H1 (cell line): ENCODE results near the gene TRPM1. TPM values are rescaled to one million over a fixed set of nuclear protein-coding genes. Genes with fewer than 3 reads are reported as not detected.
A peak's percentile ranks its signal among the peaks of the same experiment; 100 is the strongest.

Experiments used
- CTCF ChIA-PET: fragments of 300-600 bp; sonication (Branson Sonifier 250); formaldehyde crosslinking; loops from one replicate; lab custom pipeline; 2021; ENCODE audit not compliant: partially characterized antibody; lab: Charles Lee
- POLR2A ChIA-PET: fragments of 300-600 bp; sonication (Branson Sonifier 250); formaldehyde crosslinking; loops from one replicate; lab custom pipeline; 2021; ENCODE audit warnings: inconsistent platforms; ENCODE audit not compliant: partially characterized antibody; lab: Charles Lee
- DNase-seq, 2 experiments: peaks; one replicate each; pipeline versions ENCODE4 v3.0.0 to v3.0.0-alpha.2; 2010 to 2022; ENCODE audit warnings: low spot score in 2 of 2, low read depth in 1 of 2, mixed read lengths in 1 of 2
- FAIRE-seq: peaks from 2 replicates; lab custom pipeline; 2011; peaks lifted over from hg19 to GRCh38; lab: Jason Lieb, UNC
- H2AFZ ChIP-seq: 2 replicates; pipeline ENCODE4 v1.8.1; 2012; ENCODE audit warnings: low read length, inconsistent platforms
- H2AK5ac ChIP-seq: 2 replicates; pipeline ENCODE4 v1.6.1; 2013; ENCODE audit warnings: low read depth, low read length
- H2BK120ac ChIP-seq: replicated peaks from 2 replicates; pipeline ENCODE3; 2013; ENCODE audit warnings: low read depth, low read length, inconsistent platforms
- H2BK12ac ChIP-seq: 2 replicates; pipeline ENCODE4 v1.6.1; 2013; ENCODE audit warnings: low read depth, low read length
- H2BK15ac ChIP-seq: 2 replicates; pipeline ENCODE4 v1.6.1; 2013; ENCODE audit warnings: low read length
- H2BK20ac ChIP-seq: 2 replicates; pipeline ENCODE4 v1.6.1; 2013; ENCODE audit warnings: low read length
- H2BK5ac ChIP-seq: 2 replicates; pipeline ENCODE4 v1.6.1; 2013; ENCODE audit warnings: low read depth, low read length
- H3K14ac ChIP-seq: 2 replicates; pipeline ENCODE4 v1.6.1; 2013; ENCODE audit warnings: inconsistent platforms; ENCODE audit not compliant: insufficient read length
- H3K18ac ChIP-seq: 2 replicates; pipeline ENCODE4 v1.6.1; 2013; ENCODE audit warnings: low read length; ENCODE audit errors: extremely low read depth
- H3K23ac ChIP-seq: 2 replicates; pipeline ENCODE4 v1.6.1; 2013; ENCODE audit warnings: inconsistent platforms; ENCODE audit not compliant: insufficient read length
- H3K23me2 ChIP-seq: 2 replicates; pipeline ENCODE4 v1.6.1; 2013; ENCODE audit warnings: low read depth, low read length
- H3K27ac ChIP-seq: 2 replicates; pipeline ENCODE4 v1.6.1; 2011; ENCODE audit warnings: low read depth, low read length, inconsistent platforms
- H3K27me3 ChIP-seq, 4 experiments: replicated peaks in 1 of 4; 1 replicate in 1 of 4; 2 replicates in 3 of 4; pipeline versions ENCODE4 v1.6.1 to v1.8.1; 2011 to 2013; ENCODE audit warnings: low read length in 3 of 4, mild to moderate bottlenecking in 3 of 4, inconsistent platforms in 2 of 4, mixed read lengths in 2 of 4, moderate library complexity in 1 of 4; ENCODE audit not compliant: control insufficient read depth in 3 of 4, insufficient read depth in 3 of 4; ENCODE audit errors: extremely low read depth in 1 of 4
- H3K36me3 ChIP-seq, 4 experiments: 2 replicates each; pipeline versions ENCODE4 v1.6.1 to v1.8.1; 2011 to 2013; ENCODE audit warnings: mild to moderate bottlenecking in 4 of 4, low read length in 3 of 4, moderate library complexity in 2 of 4, control low read depth in 1 of 4, inconsistent platforms in 1 of 4; ENCODE audit not compliant: insufficient read depth in 4 of 4, control insufficient read depth in 2 of 4
- H3K4ac ChIP-seq: replicated peaks from 2 replicates; pipeline ENCODE3; 2013; ENCODE audit warnings: low read length, low read depth, mixed read lengths, inconsistent platforms; ENCODE audit not compliant: insufficient read length
- H3K4me1 ChIP-seq, 4 experiments: replicated peaks in 1 of 4; 1 replicate in 1 of 4; 2 replicates in 3 of 4; pipeline versions ENCODE4 v1.6.1 to v1.8.1; 2011 to 2013; ENCODE audit warnings: low read length in 3 of 4, inconsistent platforms in 2 of 4, mixed read lengths in 1 of 4; ENCODE audit not compliant: insufficient read depth in 4 of 4, control insufficient read depth in 3 of 4
- H3K4me2 ChIP-seq, 2 experiments: 2 replicates each; pipeline versions ENCODE4 v1.6.1 to v1.8.1; 2011 to 2013; ENCODE audit warnings: low read depth in 2 of 2, low read length in 2 of 2, control low read depth in 1 of 2, inconsistent platforms in 1 of 2, mild to moderate bottlenecking in 1 of 2; ENCODE audit not compliant: insufficient read depth in 1 of 2
- H3K4me3 ChIP-seq, 4 experiments: fragments of 200-600, 300-600 bp in 1 of 4; sonication (generic), shearing (Covaris generic), sonication (Bioruptor Twin) in 1 of 4; 2 replicates each; pipeline versions ENCODE4 v1.5.1 to v1.8.1; 2011 to 2016; ENCODE audit warnings: low read length in 4 of 4, low read depth in 3 of 4, control low read depth in 2 of 4, inconsistent platforms in 2 of 4, mild to moderate bottlenecking in 2 of 4, mixed read lengths in 1 of 4, moderate library complexity in 1 of 4; ENCODE audit not compliant: insufficient read depth in 2 of 4; ENCODE audit errors: extremely low read depth in 1 of 4
- H3K56ac ChIP-seq: replicated peaks from 2 replicates; pipeline ENCODE3; 2013; ENCODE audit warnings: low read depth, mild to moderate bottlenecking, mixed read lengths, low read length, inconsistent platforms; ENCODE audit not compliant: insufficient read length
- H3K79me1 ChIP-seq: 2 replicates; pipeline ENCODE4 v1.6.1; 2013; ENCODE audit warnings: low read depth, low read length, control low read depth
- H3K79me2 ChIP-seq, 2 experiments: 2 replicates each; pipeline versions ENCODE4 v1.6.1 to v1.8.1; 2012 to 2013; ENCODE audit warnings: low read length in 2 of 2, mild to moderate bottlenecking in 2 of 2, inconsistent platforms in 1 of 2; ENCODE audit not compliant: insufficient read depth in 2 of 2, control insufficient read depth in 1 of 2
- H3K9ac ChIP-seq, 4 experiments: replicated peaks in 1 of 4; 1 replicate in 1 of 4; 2 replicates in 3 of 4; pipeline versions ENCODE4 v1.6.1 to v1.8.1; 2011 to 2013; ENCODE audit warnings: low read depth in 3 of 4, low read length in 3 of 4, control low read depth in 2 of 4, mild to moderate bottlenecking in 2 of 4, moderate library complexity in 2 of 4, inconsistent platforms in 1 of 4; ENCODE audit errors: extremely low read depth in 1 of 4
- H3K9me3 ChIP-seq, 2 experiments: 2 replicates each; pipeline versions ENCODE4 v1.6.1 to v1.8.1; 2012 to 2013; ENCODE audit warnings: mild to moderate bottlenecking in 2 of 2, moderate library complexity in 2 of 2, control low read depth in 1 of 2, inconsistent platforms in 1 of 2, low read depth in 1 of 2, low read length in 1 of 2, mixed read lengths in 1 of 2; ENCODE audit not compliant: insufficient read depth in 2 of 2
- H4K20me1 ChIP-seq, 2 experiments: replicated peaks in 1 of 2; 2 replicates each; pipeline versions ENCODE3 to v1.8.1; 2011 to 2013; ENCODE audit warnings: inconsistent platforms in 2 of 2, low read length in 2 of 2, mild to moderate bottlenecking in 1 of 2; ENCODE audit not compliant: insufficient read depth in 2 of 2, control insufficient read depth in 1 of 2
- H4K5ac ChIP-seq: 2 replicates; pipeline ENCODE4 v1.6.1; 2013; ENCODE audit warnings: low read length, low read depth, mixed read lengths, inconsistent platforms; ENCODE audit not compliant: insufficient read length
- H4K8ac ChIP-seq: 2 replicates; pipeline ENCODE4 v1.8.0; 2013; ENCODE audit warnings: mild to moderate bottlenecking, moderate library complexity, low read length, inconsistent platforms; ENCODE audit not compliant: insufficient read depth; ENCODE audit errors: extremely low read depth
- H4K91ac ChIP-seq: replicated peaks from 2 replicates; pipeline ENCODE3; 2013; ENCODE audit warnings: low read length, mixed read lengths, inconsistent platforms; ENCODE audit not compliant: insufficient read length
- RAD21 ChIP-seq, 2 experiments: IDR thresholded peaks in 1 of 2; conservative IDR thresholded peaks in 1 of 2; 2 replicates each; pipeline ENCODE4 v1.6.1; 2011; ENCODE audit warnings: low read depth in 2 of 2, low read length in 2 of 2, improper control_type of control experiment in 1 of 2, inconsistent platforms in 1 of 2, mild to moderate bottlenecking in 1 of 2, moderate library complexity in 1 of 2
- SIX5 ChIP-seq: IDR thresholded peaks from 2 replicates; pipeline ENCODE4 v1.6.1; 2011; ENCODE audit warnings: mild to moderate bottlenecking, low read depth, low read length
- SRF ChIP-seq: IDR thresholded peaks from 2 replicates; pipeline ENCODE4 v1.6.1; 2011; ENCODE audit warnings: mild to moderate bottlenecking, low read depth, low read length, moderate library complexity
- WGBS, 2 experiments: shearing (Covaris generic) in 1 of 2; methylation state at CpG; one replicate each; pipeline versions ENCODE4 v1.1.6 to v1.1.7; 2013 to 2015; ENCODE audit warnings: low lambda C conversion rate in 2 of 2, mixed read lengths in 2 of 2, inconsistent platforms in 1 of 2, low coverage in 1 of 2, missing lambda C conversion rate in 1 of 2; ENCODE audit not compliant: insufficient replicate concordance in 2 of 2, insufficient coverage in 1 of 2, insufficient read length in 1 of 2; ENCODE audit errors: extremely low coverage in 1 of 2, missing lambda C conversion rate in 1 of 2; 5-methylcytosine and 5-hydroxymethylcytosine counted together
- polyA plus RNA-seq, 7 experiments: library from polyadenylated mRNA; depleted of rRNA in 3 of 7; stranded (reverse) in 5 of 7; unstranded in 2 of 7; fragments of >200 nt in 5 of 7; fragments of 200-250 nt in 2 of 7; gene quantifications; 1 replicate in 5 of 7; 2 replicates in 1 of 7; 4 replicates in 1 of 7; pipeline versions ENCODE4 v1.2.1 to v1.2.3, GENCODE V29; 2011 to 2013; ENCODE audit warnings: missing spikeins in 2 of 7, mixed read lengths in 2 of 7
- total RNA-seq: library from RNA; stranded (reverse); fragmentation: NEBNext Ultra II Directional; extraction: Animal tissue kit (Norgen Biotek cat#: 25700); gene quantifications from 2 replicates; pipeline ENCODE4 v1.2.1, GENCODE V29; 2021

Gene TRPM1
- total and polyA plus RNA-seq, 2 of the 8 experiments (the other 6 are each of a cell fraction or from before 2014, with no cell fraction given) = 0.05 TPM; not detected in 1

- Histone ChIP-seq H3K36me3 (no peaks in the 10 kb centered on the region), H2BK12ac (no peak overlapping the region), H2AFZ (peak overlapping the region; percentile 96), H3K14ac (no peak overlapping the region), H3K4me2 (peak overlapping the region in 1 of 2 experiments; percentile 6; a peak in 1 of 4 replicates), H3K23me2 (no peaks in the 10 kb centered on the region), H4K91ac (no peak overlapping the region), H3K79me1 (no peaks in the 10 kb centered on the region), H4K20me1 (no peaks in the 10 kb centered on the region), H3K18ac (0 out of 2 replicates have a peak overlapping the region, but pooled peaks have one; percentile 66), H4K5ac (no peak overlapping the region), H3K23ac (no peak overlapping the region), H2BK5ac (no peak overlapping the region), H3K4ac (no peak overlapping the region), H3K9me3 (no peaks in the 10 kb centered on the region), H3K4me3 (no peak overlapping the region), H3K27ac (no peak overlapping the region), H3K56ac (no peak overlapping the region), H2BK20ac (no peak overlapping the region), H3K79me2 (no peaks in the 10 kb centered on the region), H4K8ac (no peak overlapping the region), H2AK5ac (no peak overlapping the region), H3K27me3 (no peaks in the 10 kb centered on the region), H2BK15ac (no peak overlapping the region), H3K4me1 (peaks cover 0 to 6% (median 2%) of the 10 kb centered on the region in 4 experiments; a peak in 4 of 7 replicates), H3K9ac (no peak overlapping the region), H2BK120ac (no peak overlapping the region)
- DNase-seq = no peak
- peak; percentile 69 for FAIRE-seq
- ChIA-PET POLR2A (interaction anchor here (1.8 kb wide), 1 partner anchor 12 kb away, joined by 4 read pairs; no protein-coding TSS in a partner anchor), CTCF (interaction anchor here (0.8 kb wide), 1 partner anchor 9 kb away, joined by 3 read pairs; no protein-coding TSS in a partner anchor)
- TF ChIP-seq SRF (peak; percentile 68), RAD21 (IDR thresholded peaks at IDR 0.05 in 1 of 2, conservative IDR thresholded peaks at IDR 0.05 in 1 of 2; ENCODE audit: low read depth in 2 of 2, low read length in 2 of 2) (no peak), SIX5 (no peak)
- 49% methylated on average over 5 of the region's 5 CpGs; no CpG with 5 or more reads in 1 of the 2 experiments for WGBS, 2 experiments
These were observed 97.2 kb downstream of the TRPM1 start for GRCh38 chr15:31004220-31004733.
